NCI-H524 treated with DMSO at 0.1 percent for 48 hours (cell line): ENCODE results near the gene HSP90B1.

Experiments
- DNase-seq: peaks from one replicate; lab custom pipeline; 2025; lab: John Stamatoyannopoulos, UW

HSP90B1 gene

DNA sequence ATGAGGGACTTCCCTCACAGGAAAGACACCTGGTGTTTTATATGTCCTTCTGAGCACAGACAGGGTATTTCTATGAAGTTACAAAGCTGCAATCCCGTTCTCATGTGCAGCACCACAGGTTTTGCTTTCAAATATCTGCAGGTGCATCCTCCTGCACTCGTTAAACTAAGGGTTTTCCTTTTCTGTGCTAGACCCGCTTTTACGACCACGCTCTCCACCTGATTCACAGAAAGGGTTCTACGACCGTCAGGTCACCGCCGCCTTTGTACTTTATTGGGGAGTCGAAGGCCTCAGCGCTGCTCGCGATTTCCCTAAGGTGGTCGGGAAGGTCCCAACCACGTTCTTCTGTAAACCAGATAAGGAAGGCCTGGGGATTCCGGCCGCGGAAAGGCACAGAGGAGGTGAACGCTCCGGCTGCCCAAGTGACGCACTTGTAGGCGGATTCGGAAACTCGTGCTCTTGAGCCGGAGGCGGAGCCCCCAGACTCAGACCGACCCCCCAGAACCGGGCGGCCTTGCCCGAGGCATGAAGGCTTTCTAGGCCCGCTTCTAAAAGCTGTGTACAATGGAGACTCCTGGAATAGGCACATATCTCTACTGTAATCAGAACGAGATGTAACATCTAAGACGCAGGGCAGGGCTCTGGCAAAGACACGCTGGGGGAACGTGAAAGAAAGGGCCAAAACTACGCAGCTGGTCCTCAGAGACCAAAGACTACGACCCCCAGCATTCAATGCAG lies 995 bp upstream of the HSP90B1 start:
- DNase-seq: peak; percentile 66

DNA sequence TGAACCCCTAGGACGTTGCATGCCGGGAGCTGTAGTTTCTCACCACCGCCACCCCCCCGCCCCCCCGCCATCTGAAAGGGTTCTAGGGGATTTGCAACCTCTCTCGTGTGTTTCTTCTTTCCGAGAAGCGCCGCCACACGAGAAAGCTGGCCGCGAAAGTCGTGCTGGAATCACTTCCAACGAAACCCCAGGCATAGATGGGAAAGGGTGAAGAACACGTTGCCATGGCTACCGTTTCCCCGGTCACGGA lies 501 bp upstream of the HSP90B1 start:
- no peak for DNase-seq

GRCh38 chr12:103930787-103931735 lies 851 bp downstream of the HSP90B1 start:
- no peak for DNase-seq

- DNase-seq: no peak
These were observed 3.0 kb downstream of the HSP90B1 start for GRCh38 chr12:103933237-103933636.

GRCh38 chr12:103936679-103937078 lies 6.5 kb downstream of the HSP90B1 start:
- no peak for DNase-seq

DNA sequence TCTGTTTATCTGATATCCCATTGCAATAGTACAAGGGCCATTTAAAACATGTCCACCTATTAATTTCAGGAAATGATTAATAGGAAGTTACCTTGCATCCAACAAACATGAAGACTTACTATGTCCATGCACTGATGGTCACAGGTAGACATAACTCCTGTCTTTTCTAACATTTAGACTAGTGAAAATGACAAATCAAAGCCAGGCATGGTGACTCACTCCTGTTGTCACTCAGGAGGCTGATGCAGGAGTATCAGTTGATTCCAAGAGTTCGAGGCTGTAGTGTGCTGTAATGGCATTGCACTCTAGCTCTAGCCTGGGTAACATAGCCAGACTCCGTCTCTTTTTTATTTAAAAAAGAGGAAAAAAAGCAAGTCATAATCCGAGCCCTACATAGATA lies 14.8 kb downstream of the HSP90B1 start:
- DNase-seq: no peak

DNA sequence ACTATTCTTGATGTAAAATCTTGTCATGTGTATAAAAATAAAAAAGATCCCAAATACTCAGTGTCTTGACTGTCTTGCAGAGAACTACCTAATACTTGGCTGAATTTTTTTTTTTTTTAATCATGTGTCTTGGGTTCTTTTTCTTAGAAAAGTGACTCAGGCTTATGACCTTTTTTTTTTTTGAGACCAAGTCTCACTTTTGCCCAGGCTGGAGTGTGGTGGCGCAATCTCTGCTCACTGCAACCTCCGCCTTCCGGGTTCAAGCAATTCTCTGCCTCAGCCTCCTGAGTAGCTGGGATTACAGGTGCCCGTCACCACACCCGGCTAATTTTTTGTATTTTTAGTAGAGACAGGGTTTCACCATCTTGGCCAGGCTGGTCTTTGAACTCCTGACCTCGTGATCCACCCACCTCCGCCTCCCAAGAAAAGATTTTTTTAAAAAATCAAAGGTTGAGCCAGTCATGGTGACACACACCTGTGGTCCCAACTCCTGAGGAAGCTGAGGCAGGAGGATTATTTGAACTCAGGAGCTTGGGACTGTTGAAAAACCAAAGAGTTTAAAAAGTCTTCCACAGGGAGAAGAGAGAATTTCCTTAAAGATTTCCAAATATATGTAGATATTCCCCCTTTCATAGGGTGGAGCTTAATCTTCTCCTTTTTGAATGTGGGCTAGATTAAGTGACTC lies 17.8 kb downstream of the HSP90B1 start:
- no peak for DNase-seq

DNA sequence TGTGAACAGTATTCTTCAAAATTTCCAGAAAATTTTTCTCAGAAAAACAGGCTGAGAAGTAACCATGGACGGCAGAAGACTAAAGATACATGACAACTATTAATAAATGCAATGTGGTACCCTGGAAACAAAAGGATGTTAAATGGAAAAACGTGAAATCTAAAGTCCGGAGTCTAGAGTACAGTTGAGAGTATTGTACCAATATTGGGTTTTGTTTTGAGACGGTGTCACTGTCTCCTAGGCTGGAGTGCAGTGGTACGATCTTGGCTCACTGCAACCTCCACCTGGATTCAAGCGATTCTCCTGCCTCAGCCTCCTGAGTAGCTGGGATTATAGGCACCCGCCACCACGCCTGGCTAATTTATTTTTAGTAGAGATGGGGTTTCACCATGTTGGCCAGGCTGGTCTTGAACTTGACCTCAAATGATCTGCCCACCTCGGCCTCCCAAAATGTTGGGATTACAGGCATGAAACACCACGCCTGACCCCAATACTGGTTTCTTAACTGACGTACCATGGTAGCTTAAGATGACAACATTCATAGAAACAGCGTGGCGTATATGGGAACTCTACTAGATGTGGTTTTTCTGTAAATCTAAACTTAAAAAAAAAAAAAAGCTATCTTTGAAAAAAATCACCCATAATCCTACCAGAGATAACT lies 18.7 kb downstream of the HSP90B1 start:
- DNase-seq: no peak

GRCh38 chr12:103952497-103952896 lies 22.3 kb downstream of the HSP90B1 start:
- DNase-seq: no peak

DNA sequence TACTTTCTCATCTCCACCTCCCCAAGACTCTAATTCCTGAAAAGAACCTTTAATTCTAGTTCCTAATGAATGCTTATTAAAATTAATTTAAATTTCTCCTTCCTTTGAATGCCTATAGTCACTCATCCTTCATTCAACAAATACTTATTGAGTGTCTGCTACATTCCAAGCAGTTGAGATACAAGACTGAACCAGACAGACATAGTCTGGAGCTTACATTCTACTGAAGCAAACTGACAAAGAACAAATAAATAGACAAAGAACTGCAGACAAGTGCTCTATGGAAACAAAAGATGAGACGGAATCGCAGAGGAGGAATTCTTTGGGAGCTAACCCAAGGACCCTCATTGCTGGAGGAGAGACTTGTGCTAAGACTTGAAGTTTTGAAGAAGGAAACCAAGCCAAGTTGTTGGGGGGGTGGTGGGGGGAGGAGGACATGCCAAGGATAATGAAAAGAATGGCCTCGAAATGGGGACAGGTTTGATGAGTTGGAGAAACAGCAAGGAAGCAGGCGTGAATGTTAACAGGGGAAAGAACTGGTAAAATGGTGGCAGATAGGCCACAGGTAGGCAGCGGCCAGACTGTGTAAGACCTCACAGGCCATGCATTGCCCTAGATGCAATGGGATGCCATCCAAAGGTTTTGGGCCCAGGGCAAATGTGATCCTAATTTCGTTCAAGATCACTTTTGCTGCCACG lies 25.8 kb downstream of the HSP90B1 start:
- no peak for DNase-seq

- DNase-seq: no peak
These were observed 26.4 kb downstream of the HSP90B1 start for GRCh38 chr12:103956509-103957027.

DNA sequence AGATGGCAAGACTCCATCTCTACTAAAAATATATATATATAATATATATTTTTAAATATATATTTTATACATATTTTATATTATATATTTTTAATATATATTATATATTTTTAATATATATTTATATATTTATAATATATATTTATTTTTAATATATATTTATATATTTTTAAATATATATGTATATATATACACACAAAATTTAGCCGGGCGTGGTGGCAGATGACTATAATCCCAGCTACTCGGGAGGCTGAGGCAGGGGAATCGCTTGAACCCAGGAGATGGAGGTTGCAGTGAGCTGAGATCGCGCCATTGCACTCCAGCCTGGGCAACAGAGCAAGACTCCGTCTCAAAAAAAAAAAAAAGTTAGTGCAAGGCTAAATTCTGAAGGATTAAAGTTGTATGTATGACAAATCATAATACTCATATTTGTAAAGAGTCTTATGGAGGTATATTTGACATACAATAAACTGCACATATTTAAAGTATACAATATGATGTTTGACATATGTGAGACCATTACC lies 27.7 kb downstream of the HSP90B1 start:
- no peak for DNase-seq

- no peak for DNase-seq
These were observed 28.4 kb downstream of the HSP90B1 start for GRCh38 chr12:103958621-103959020.

DNA sequence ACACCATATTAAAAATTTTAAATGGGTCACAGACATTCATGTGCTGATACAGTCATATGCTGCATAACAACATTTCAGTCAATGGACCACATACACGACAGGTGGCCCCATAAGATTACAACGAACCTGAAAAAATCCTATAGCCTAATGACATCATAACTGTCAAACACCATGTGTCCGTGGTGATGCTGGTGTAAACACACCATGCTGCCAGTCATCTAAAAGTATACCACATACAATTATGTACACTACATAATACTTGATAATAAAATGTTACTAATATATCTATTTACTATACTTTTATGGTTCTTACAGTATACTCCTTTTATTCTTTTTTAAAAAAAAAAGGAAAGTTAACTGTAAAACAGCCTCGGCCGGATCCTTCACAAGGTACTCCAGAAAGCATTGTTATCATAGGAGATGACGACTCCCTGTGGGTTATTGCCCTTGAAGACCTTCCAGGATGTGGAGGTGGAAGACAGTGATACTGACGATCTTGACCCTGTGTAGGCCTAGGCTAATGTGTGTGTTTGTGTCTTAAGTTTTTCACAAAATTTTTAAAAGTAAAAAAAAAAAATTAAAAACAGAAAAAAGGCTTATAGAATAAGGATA lies 30.5 kb downstream of the HSP90B1 start:
- peak; percentile 29 for DNase-seq

- DNase-seq: no peak
These were observed 32.3 kb downstream of the HSP90B1 start for GRCh38 chr12:103962493-103962892.

GRCh38 chr12:103964805-103965204 lies 34.6 kb downstream of the HSP90B1 start:
- no peak for DNase-seq

DNA sequence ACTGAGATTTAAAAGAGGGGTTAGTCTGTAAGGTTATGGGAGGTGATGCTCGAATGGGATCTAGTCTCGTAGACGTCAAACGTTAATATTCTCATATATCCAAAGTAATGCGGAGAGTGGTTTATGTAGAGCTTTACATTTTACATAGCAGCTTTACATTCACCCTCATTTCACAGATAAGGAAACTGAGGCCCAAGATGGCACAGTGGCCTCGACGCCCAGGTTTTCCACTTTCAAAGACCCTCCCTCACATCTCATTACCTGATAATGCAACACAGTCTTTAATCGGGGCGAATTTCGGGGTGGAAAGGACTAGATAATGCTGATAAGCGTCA lies 35.0 kb downstream of the HSP90B1 start:
- DNase-seq: no peak

- DNase-seq: peak; percentile 87
These were observed 35.6 kb downstream of the HSP90B1 start, which contains the start of gene TDG for GRCh38 chr12:103965590-103966504. Gene TDG (plus strand): TSS chr12:103965872. CDS start chr12:103966038, 166 bp downstream.

DNA sequence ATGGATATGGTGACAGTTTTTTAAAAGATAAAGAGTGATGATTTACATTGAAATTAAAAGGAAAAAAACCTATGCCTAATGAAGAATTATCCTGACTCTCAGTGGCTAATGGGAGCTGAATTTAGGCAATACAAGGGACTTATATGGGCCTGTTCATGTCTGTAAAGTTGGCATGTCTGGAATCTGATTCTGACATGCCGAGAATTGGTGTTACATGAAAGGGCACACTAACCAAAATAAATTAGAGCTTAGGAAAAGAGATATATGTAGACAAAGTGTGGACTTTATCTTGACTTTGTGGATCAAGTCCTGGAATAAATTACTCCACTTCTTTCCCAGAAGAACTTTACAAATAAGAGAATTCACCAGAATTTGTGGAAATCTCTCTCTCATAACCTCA lies 36.5 kb downstream of the HSP90B1 start:
- no peak for DNase-seq

DNA sequence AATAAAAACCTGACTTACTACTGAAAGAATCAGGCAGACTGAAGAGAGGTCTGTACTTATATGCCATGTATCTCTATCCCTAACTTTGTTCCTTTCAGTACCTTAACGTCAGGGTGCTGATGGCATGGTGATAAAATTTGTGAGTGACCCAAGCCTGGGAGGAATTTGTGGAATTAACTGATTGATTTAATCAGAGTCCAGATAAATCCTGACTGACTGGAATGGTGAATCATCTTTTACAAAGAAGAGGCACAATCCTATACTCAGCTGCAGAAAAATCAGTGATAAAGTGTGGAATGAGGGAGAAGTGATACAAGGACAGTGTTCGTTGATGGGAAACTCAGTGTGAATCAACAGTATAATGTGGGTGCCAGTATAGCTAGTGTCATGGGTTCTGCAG lies 39.2 kb downstream of the HSP90B1 start:
- no peak for DNase-seq
